Mesodermal cell (in vitro differentiated cells): ENCODE results near the gene GIGYF1. TPM values are rescaled to one million over a fixed set of nuclear protein-coding genes. Genes with fewer than 3 reads are reported as not detected.
"Not testable (repeated sequence)": the region's sequence is repeated elsewhere in the genome, so short reads cannot be mapped to it uniquely, and the experiment has no call there.

Source experiments
- H3K27ac ChIP-seq: 2 replicates; pipeline ENCODE4 v1.7.0; 2013; ENCODE audit warnings: mild to moderate bottlenecking, low read depth, low read length, moderate library complexity; ENCODE audit not compliant: severe bottlenecking
- H3K36me3 ChIP-seq: 2 replicates; pipeline ENCODE4 v1.7.1; 2013; ENCODE audit warnings: mild to moderate bottlenecking, low read length, moderate library complexity; ENCODE audit not compliant: control insufficient read depth, insufficient read depth
- H3K4me1 ChIP-seq: one replicate; pipeline ENCODE4 v1.7.1; 2013; ENCODE audit warnings: mild to moderate bottlenecking, low read length; ENCODE audit not compliant: insufficient read depth, control insufficient read depth, poor library complexity, severe bottlenecking
- H3K4me3 ChIP-seq: 2 replicates; pipeline ENCODE4 v1.7.0; 2013; ENCODE audit warnings: low read length, control low read depth, mild to moderate bottlenecking; ENCODE audit not compliant: insufficient read depth, poor library complexity, severe bottlenecking; ENCODE audit errors: extremely low read depth
- H3K9me3 ChIP-seq: 2 replicates; pipeline ENCODE4 v1.7.1; 2013; ENCODE audit warnings: mild to moderate bottlenecking, low read length, moderate library complexity; ENCODE audit not compliant: control insufficient read depth
- WGBS, 2 experiments: methylation state at CpG; one replicate each; pipeline ENCODE4 v1.1.5; 2013; ENCODE audit warnings: missing lambda C conversion rate in 2 of 2; ENCODE audit not compliant: insufficient coverage in 2 of 2; 5-methylcytosine and 5-hydroxymethylcytosine counted together
- polyA plus RNA-seq, 2 experiments: library from polyadenylated mRNA; stranded (reverse); fragments of 50-300 nt; gene quantifications; one replicate each; pipeline ENCODE4 v1.2.3, GENCODE V29; 2013

Gene GIGYF1, protein sequence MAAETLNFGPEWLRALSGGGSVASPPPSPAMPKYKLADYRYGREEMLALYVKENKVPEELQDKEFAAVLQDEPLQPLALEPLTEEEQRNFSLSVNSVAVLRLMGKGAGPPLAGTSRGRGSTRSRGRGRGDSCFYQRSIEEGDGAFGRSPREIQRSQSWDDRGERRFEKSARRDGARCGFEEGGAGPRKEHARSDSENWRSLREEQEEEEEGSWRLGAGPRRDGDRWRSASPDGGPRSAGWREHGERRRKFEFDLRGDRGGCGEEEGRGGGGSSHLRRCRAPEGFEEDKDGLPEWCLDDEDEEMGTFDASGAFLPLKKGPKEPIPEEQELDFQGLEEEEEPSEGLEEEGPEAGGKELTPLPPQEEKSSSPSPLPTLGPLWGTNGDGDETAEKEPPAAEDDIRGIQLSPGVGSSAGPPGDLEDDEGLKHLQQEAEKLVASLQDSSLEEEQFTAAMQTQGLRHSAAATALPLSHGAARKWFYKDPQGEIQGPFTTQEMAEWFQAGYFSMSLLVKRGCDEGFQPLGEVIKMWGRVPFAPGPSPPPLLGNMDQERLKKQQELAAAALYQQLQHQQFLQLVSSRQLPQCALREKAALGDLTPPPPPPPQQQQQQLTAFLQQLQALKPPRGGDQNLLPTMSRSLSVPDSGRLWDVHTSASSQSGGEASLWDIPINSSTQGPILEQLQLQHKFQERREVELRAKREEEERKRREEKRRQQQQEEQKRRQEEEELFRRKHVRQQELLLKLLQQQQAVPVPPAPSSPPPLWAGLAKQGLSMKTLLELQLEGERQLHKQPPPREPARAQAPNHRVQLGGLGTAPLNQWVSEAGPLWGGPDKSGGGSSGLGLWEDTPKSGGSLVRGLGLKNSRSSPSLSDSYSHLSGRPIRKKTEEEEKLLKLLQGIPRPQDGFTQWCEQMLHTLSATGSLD (N-terminal part only)
- polyA plus RNA-seq (2013, experiment 1 of 2), result 33.4 TPM
- polyA plus RNA-seq (2013, experiment 2 of 2), result 30.2 TPM

- peaks cover 22% of the 10 kb centered on the region for H3K4me1 ChIP-seq
- 1% methylated on average over 14 to 20 of the region's 102 CpGs for WGBS, 2 experiments
- peak within 1 kb of the TSS; percentile 86 for H3K4me3 ChIP-seq
- H3K36me3 ChIP-seq, result peaks cover 18% of the 10 kb centered on the region
- no peaks in the 10 kb centered on the region for H3K9me3 ChIP-seq
- H3K27ac ChIP-seq, result peak within 1 kb of the TSS; percentile 29
Observed at GRCh38 chr7:100694098-100694745, at the start of gene GIGYF1. Gene GIGYF1 (minus strand): TSS chr7:100694250. CDS start chr7:100688238, 6,012 bp downstream.

DNA sequence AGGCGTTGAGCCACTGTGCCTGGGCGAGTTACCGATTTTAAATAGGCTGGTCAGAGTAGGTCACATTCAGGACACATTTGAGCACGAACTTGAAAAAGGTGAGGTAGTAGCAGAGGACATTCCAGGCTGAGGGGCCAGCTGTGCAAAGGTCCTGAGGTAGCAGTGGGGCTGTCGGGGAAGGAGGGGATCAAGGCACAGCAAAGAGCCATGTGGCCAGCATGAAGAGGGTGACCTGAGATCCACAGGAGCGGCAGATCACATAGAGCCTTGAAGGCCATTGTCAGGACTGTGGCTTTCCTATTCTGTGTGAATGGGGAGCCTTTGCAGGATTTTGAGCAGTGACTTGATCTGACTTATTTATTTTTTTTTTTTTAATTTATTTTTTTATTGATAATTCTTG is 45.9 kb upstream of the GIGYF1 start:
- no peaks in the 10 kb centered on the region for H3K9me3 ChIP-seq
- no peaks in the 10 kb centered on the region for H3K4me1 ChIP-seq
- no peaks in the 10 kb centered on the region for H3K36me3 ChIP-seq
- WGBS, 2 experiments, result 92 to 93% methylated on average over 5 to 6 of the region's 6 CpGs
- no peak overlapping the region for H3K4me3 ChIP-seq
- no peak overlapping the region for H3K27ac ChIP-seq

DNA sequence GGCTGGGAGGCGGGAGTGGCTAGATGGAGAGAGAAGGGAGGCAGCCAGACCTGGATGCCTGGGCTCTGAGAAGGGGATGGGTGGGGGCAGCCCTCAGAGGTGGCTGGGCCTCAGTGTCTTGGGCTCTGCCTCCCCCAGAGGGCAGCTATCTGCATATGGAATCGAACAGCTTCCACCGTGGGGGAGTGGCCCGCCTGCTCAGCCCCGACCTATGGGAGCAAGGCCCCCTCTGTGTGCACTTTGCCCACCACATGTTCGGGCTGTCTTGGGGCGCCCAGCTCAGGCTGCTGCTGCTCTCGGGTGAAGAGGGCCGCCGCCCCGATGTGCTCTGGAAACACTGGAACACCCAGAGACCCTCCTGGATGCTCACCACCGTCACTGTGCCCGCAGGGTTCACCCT is 42.6 kb upstream of the GIGYF1 start:
- Histone ChIP-seq H3K36me3 (no peaks in the 10 kb centered on the region), H3K9me3 (no peaks in the 10 kb centered on the region), H3K4me3 (no peak overlapping the region), H3K4me1 (no peaks in the 10 kb centered on the region), H3K27ac (no peak overlapping the region)
- WGBS, 2 experiments, result 80 to 84% methylated on average over 10 to 13 of the region's 13 CpGs

DNA sequence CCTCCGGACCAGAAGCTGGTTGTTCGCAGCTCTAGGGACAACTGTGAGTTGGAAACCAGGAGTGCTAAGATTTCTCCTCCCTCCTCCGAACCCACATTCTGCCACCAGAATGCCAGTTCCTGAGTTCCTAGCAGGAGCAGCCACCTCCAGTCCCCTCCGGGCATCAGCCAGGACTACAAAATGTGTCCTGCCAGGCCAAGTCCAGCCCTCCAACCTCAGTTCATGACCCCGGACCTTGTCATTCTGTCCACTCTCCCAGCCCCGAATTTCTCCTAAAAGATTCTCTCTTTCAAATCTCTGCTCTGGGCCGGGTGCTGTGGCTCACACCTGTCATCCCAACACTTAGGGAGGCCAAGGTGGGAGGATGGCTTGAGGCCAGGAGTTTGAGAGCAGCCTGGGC is 41.7 kb upstream of the GIGYF1 start:
- 90 to 94% methylated on average over 5 to 6 of the region's 7 CpGs for WGBS, 2 experiments
- H3K4me3 ChIP-seq, result no peak overlapping the region
- no peak overlapping the region for H3K27ac ChIP-seq
- no peaks in the 10 kb centered on the region for H3K9me3 ChIP-seq
- H3K36me3 ChIP-seq, result no peaks in the 10 kb centered on the region
- no peaks in the 10 kb centered on the region for H3K4me1 ChIP-seq

DNA sequence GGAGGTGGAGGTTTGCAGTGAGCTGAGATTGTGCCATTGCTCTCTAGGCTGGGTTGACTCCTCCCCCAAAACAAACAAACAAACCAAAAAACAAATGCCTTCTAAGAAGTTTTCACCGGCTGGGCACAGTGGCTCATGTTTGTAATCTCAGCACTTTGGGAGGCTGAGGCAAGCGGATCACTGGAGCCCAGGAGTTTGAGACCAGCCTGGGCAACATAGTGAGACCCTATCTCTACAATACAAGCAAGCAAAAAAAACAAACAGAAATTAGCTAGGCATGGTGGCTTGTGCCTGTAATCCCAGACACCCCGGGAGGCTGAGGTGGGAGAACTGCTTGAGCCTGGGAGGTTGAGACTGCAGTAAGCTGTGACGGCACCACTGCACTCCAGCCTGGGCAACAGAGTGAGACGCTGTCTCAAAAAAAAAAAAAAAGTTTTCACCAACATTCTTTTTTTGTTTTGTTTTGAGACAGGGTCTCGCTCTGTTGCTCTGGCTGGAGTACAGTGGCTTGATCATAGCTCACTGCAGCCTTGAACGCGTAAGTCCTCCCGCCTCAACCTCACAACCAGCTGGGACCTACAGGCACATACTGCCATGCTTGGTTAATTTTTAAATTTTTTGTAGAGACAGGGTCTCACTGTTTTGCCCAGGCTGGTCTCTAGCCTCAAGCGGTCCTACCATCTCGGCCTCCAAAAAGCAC is 38.0 kb upstream of the GIGYF1 start:
- Histone ChIP-seq H3K4me3 (no peak overlapping the region), H3K9me3 (no peaks in the 10 kb centered on the region), H3K27ac (no peak overlapping the region), H3K4me1 (no peaks in the 10 kb centered on the region), H3K36me3 (no peaks in the 10 kb centered on the region)
- 83 to 89% methylated on average over 5 to 9 of the region's 11 CpGs for WGBS, 2 experiments

GRCh38 chr7:100730136-100730800 is 36.2 kb upstream of the GIGYF1 start:
- 70 to 72% methylated on average over 3 of the region's 3 CpGs for WGBS, 2 experiments
- Histone ChIP-seq H3K4me1 (peaks cover 5% of the 10 kb centered on the region), H3K27ac (no peak overlapping the region), H3K4me3 (no peak overlapping the region), H3K36me3 (no peaks in the 10 kb centered on the region), H3K9me3 (no peaks in the 10 kb centered on the region)

- H3K36me3 ChIP-seq, result no peaks in the 10 kb centered on the region
- H3K27ac ChIP-seq, result no peak overlapping the region
- H3K4me1 ChIP-seq, result peaks cover 5% of the 10 kb centered on the region
- 83 to 86% methylated on average over 4 to 7 of the region's 8 CpGs for WGBS, 2 experiments
- no peaks in the 10 kb centered on the region for H3K9me3 ChIP-seq
- no peak overlapping the region for H3K4me3 ChIP-seq
Observed at GRCh38 chr7:100728196-100728595, 34.1 kb upstream of the GIGYF1 start.

GRCh38 chr7:100726996-100727761 is 33.1 kb upstream of the GIGYF1 start:
- 84 to 85% methylated on average over 10 to 11 of the region's 12 CpGs for WGBS, 2 experiments
- Histone ChIP-seq H3K27ac (no peak overlapping the region), H3K36me3 (no peaks in the 10 kb centered on the region), H3K4me3 (no peak overlapping the region), H3K9me3 (no peaks in the 10 kb centered on the region), H3K4me1 (peaks cover 5% of the 10 kb centered on the region)

- H3K9me3 ChIP-seq, H3K27ac ChIP-seq, H3K36me3 ChIP-seq, H3K4me3 ChIP-seq: not testable (repeated sequence)
- WGBS, 2 experiments, result no CpG with 5 or more reads among the region's 2 CpGs
- H3K4me1 ChIP-seq, result peaks cover 13% of the 10 kb centered on the region
Observed at GRCh38 chr7:100724364-100724763, 30.3 kb upstream of the GIGYF1 start.
